GM12891 (cell line): ENCODE measurements around the gene FTO.
A peak's percentile ranks its signal among the peaks of the same experiment; 100 is the strongest.

ENCODE experiments used
- DNase-seq: peaks from one replicate; pipeline ENCODE4 v3.0.0; 2011; ENCODE audit warnings: low spot score; ENCODE audit not compliant: insufficient read length
- FAIRE-seq: peaks from 2 replicates; lab custom pipeline; 2011; peaks lifted over from hg19 to GRCh38; lab: Jason Lieb, UNC
- PAX5 ChIP-seq: IDR thresholded peaks from 2 replicates; pipeline ENCODE4 v1.6.1; 2011; ENCODE audit warnings: low read length, moderate library complexity, mild to moderate bottlenecking; ENCODE audit not compliant: insufficient read depth, severe bottlenecking
- POLR2A ChIP-seq: IDR thresholded peaks from 2 replicates; pipeline ENCODE4 v1.6.1; 2011; ENCODE audit warnings: low read depth, low read length, control low read depth
- POLR2AphosphoS5 ChIP-seq: IDR thresholded peaks from 2 replicates; pipeline ENCODE4 v1.6.1; 2011; ENCODE audit warnings: low read depth, low read length, control low read depth
- POU2F2 ChIP-seq: IDR thresholded peaks from 2 replicates; pipeline ENCODE4 v1.6.1; 2011; ENCODE audit warnings: low read depth, mild to moderate bottlenecking, control low read depth, low read length, moderate library complexity
- SPI1 ChIP-seq: IDR thresholded peaks from 2 replicates; pipeline ENCODE4 v1.6.1; 2011; ENCODE audit warnings: low read depth, low read length, control low read depth
- TAF1 ChIP-seq: IDR thresholded peaks from 2 replicates; pipeline ENCODE4 v1.6.1; 2011; ENCODE audit warnings: low read depth, low read length, control low read depth

FTO gene

GRCh38 chr16:53744449-53744848, 40.5 kb downstream of the FTO start:
- DNase-seq (no peak), FAIRE-seq (peak; percentile 71)
- TF ChIP-seq SPI1 (peak; percentile 50), TAF1 (no peak)

DNA sequence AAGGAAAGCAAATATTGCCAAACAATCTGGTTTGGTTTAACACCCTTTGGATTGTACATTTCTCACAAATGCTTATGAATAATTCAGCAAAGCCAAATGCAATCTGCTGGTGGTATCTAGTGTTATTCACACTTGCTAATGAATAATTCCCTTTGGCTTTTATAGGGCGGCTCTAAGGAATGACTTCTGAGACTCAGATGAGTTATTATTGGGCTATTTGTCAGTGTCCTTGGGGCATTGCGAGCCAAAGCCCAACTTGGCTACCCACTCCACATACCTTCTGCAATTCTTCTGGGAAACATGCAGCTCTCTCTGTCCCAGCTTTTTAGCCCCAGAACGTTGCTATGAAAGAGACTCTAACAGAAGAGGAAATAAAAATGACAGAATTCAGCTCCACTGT, 41.1 kb downstream of the FTO start:
- FAIRE-seq (no peak), DNase-seq (no peak)

DNA sequence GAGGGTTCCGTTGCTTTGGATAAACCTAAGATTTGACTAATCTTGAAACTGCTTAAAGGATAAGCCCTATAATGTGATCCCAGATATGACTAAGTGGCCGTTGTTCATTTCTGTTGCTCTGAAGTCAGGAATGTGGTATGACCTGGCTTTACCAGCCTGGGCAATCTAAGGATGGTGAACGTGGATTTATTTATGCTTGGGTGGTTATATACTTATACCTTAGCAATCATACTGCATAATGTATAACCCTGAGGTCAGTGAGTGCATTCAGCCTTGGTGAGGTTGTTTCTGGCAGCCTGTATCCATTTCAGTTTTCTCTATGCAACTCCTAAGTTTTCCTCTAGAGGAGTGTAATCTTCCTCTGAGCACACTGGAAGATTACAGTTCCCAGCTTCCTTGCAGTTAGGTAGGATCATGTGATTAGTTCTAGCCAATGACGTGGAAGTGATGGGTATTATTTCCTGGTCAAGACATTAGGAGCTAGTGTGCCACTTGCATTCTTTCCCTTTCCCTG, 41.9 kb downstream of the FTO start:
- TF ChIP-seq POLR2AphosphoS5, result no peak
- no peak for TF ChIP-seq PAX5
- no peak for TF ChIP-seq POU2F2
- TF ChIP-seq TAF1, result no peak
- no peak for TF ChIP-seq POLR2A
- TF ChIP-seq SPI1, result no peak
- no peak for DNase-seq
- FAIRE-seq, result peak; percentile 33

More for the DNA sequence above, 41.1 kb downstream of the FTO start:
- TF ChIP-seq POLR2AphosphoS5, result no peak

DNA sequence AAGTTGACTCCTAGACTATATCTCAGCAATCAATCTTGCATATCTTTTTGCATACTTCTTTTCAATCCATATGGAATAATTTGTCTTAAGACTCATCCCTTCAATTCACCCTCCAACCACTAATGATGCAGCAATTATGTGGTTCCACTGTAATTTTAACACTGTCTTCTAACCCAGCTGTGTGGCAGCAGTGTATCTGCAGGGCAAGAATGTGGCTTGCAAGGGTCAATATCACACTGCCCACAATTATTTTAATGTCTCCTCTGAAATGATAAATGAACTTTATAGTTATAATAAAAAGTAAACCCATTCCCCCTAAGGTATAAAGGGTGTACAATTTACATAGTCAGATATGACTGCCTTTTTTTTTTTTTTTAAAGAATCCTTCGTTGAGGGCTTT, 48.6 kb downstream of the FTO start:
- TF ChIP-seq PAX5 (no peak), POLR2A (no peak), POU2F2 (no peak), POLR2AphosphoS5 (no peak), TAF1 (no peak), SPI1 (no peak)
- FAIRE-seq, result no peak
- DNase-seq, result no peak

DNA sequence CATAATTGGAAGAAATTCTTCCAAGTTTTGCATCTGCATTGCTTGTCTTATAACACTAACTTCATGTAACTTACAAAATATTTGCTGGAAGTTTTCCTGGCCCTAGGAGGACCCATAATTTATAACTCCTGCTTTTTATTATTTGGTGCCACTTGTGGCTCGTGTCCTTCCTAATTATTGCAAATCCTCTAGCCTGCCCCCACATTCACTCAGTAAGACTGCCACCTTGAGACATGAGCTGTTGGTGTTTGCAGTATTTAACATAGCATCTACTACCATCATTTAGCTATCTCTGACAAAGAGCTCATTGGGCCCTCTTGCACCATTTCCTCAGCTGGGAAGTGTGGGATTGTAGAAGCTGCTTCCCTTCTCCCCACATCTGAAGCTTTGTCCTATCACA, 49.5 kb downstream of the FTO start:
- TF ChIP-seq SPI1 (no peak), POLR2A (no peak), TAF1 (no peak), POLR2AphosphoS5 (no peak), POU2F2 (no peak), PAX5 (no peak)
- DNase-seq (no peak), FAIRE-seq (no peak)

- no peak for TF ChIP-seq TAF1
- FAIRE-seq, result no peak
- DNase-seq, result no peak
These were observed 51.3 kb downstream of the FTO start for GRCh38 chr16:53755026-53755910.

GRCh38 chr16:53756275-53756996, 52.5 kb downstream of the FTO start:
- DNase-seq, result no peak
- TF ChIP-seq POLR2A (no peak), POLR2AphosphoS5 (no peak), TAF1 (no peak), PAX5 (no peak), POU2F2 (no peak), SPI1 (no peak)
- no peak for FAIRE-seq

- TF ChIP-seq SPI1 (no peak), PAX5 (no peak), POLR2AphosphoS5 (no peak), POU2F2 (no peak), POLR2A (no peak), TAF1 (no peak)
- FAIRE-seq (no peak), DNase-seq (no peak)
These were observed 54.1 kb downstream of the FTO start for GRCh38 chr16:53757971-53758609.

DNA sequence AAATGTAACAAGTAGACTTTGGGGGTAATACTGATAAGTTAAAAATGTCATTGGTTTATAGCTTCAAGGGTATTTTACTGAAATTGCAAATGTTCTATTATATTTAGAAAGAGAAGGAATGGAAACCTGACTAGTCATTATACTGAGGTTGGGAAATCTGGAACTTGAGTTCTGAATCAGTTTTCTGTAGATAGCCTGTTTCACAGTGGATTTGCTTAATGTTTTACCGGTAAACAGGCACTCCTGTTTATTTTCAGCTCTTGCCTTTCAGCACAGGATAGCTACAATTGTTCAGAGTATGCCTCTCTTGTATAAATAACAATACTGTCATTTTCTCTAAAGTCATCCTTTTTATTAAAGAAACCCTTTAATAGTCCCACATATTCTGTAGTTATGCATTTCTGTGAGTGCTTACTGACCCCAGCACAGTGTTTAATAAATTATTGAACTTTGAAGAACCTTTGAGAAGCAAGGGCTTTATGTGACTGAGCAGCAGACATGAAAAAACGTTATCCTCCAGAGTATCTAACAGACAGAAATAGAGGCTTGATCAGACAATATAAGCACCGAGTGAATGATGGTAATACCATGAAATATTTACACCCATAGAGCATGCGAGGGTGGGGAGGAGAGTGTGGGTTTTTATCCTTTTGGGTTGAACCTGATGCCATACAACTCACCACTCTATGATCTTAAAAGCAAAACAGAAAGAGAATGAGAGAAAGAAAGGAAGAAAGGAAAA, 58.2 kb downstream of the FTO start:
- FAIRE-seq, result no peak
- no peak for DNase-seq
- no peak for TF ChIP-seq POU2F2
- TF ChIP-seq POLR2AphosphoS5, result no peak
- no peak for TF ChIP-seq TAF1
- no peak for TF ChIP-seq PAX5
- TF ChIP-seq SPI1, result no peak
- TF ChIP-seq POLR2A, result no peak
